PC-3 (cell line): ENCODE measurements around the gene MPPED2. TPM values are rescaled to one million over a fixed set of nuclear protein-coding genes. Genes with fewer than 3 reads are reported as not detected.

Source experiments
- ATAC-seq: fragments of 200-7000 bp; cut with Tn5 transposase; 2 replicates; pipeline ENCODE4 v1.9.1; 2020; ENCODE audit warnings: mild to moderate bottlenecking, moderate library complexity
- BruUV-seq: library from RNA; stranded (reverse); fragments of 400-500 nt; replicated peaks from 2 replicates; lab custom pipeline; 2021; lab: Mats Ljungman, UMichigan
- CTCF ChIA-PET: fragments of 300-600 bp; sonication (Branson Sonifier 250); formaldehyde crosslinking; loops from one replicate; lab custom pipeline; 2022; ENCODE audit warnings: antibody characterized with exemption; lab: Charles Lee
- POLR2A ChIA-PET: fragments of 300-600 bp; sonication (Branson Sonifier 250); formaldehyde crosslinking; loops from one replicate; lab custom pipeline; 2022; ENCODE audit warnings: antibody characterized with exemption; ENCODE audit not compliant: unreplicated experiment; lab: Charles Lee
- DNase-seq: peaks from one replicate; pipeline ENCODE4 v3.0.0-alpha.2; 2015
- H2AFZ ChIP-seq: fragments of 300-600 bp; sonication (generic); 2 replicates; pipeline ENCODE4 v1.6.0; 2016; ENCODE audit warnings: antibody characterized with exemption, low read length
- H3F3A ChIP-seq: fragments of 300-600 bp; sonication (generic); one replicate; pipeline ENCODE4 v1.6.0; 2017; ENCODE audit warnings: antibody characterized with exemption, low read length, control low read depth, mild to moderate bottlenecking; ENCODE audit not compliant: unreplicated experiment
- H3K27ac ChIP-seq: fragments of 300-600 bp; sonication (generic); 2 replicates; pipeline ENCODE4 v1.5.1; 2016; ENCODE audit warnings: mild to moderate bottlenecking, low read length
- H3K27me3 ChIP-seq: fragments of 300-600 bp; sonication (generic); 2 replicates; pipeline ENCODE4 v1.6.1; 2016; ENCODE audit warnings: low read length, mixed read lengths
- H3K36me3 ChIP-seq: fragments of 300-600 bp; sonication (generic); 2 replicates; pipeline ENCODE4 v1.6.1; 2016; ENCODE audit warnings: low read depth, mixed run types, low read length, mixed read lengths
- H3K4me1 ChIP-seq: fragments of 300-600 bp; sonication (generic); 2 replicates; pipeline ENCODE4 v1.5.1; 2016; ENCODE audit warnings: low read length; ENCODE audit not compliant: insufficient read depth
- H3K4me2 ChIP-seq: fragments of 300-600 bp; sonication (generic); 2 replicates; pipeline ENCODE4 v1.6.0; 2016; ENCODE audit warnings: low read length
- H3K4me3 ChIP-seq: fragments of 300-600 bp; sonication (generic); 2 replicates; pipeline ENCODE4 v1.5.1; 2016; ENCODE audit warnings: mild to moderate bottlenecking, low read length, mixed read lengths
- H3K79me2 ChIP-seq: fragments of 300-600 bp; sonication (generic); 2 replicates; pipeline ENCODE4 v1.6.1; 2017; ENCODE audit warnings: low read length, mixed read lengths
- H3K9ac ChIP-seq: fragments of 300-600 bp; sonication (generic); 2 replicates; pipeline ENCODE4 v1.6.0; 2016; ENCODE audit warnings: mild to moderate bottlenecking, low read length
- H3K9me2 ChIP-seq: fragments of 300-600 bp; sonication (generic); replicated peaks from 2 replicates; pipeline ENCODE4 v1.6.1; 2016; ENCODE audit warnings: mixed run types, low read length, mixed read lengths
- H3K9me3 ChIP-seq: fragments of 300-600 bp; sonication (generic); 2 replicates; pipeline ENCODE4 v1.6.1; 2016; ENCODE audit warnings: low read length, mixed read lengths
- H4K20me1 ChIP-seq: fragments of 300-600 bp; sonication (generic); 2 replicates; pipeline ENCODE4 v1.6.1; 2016; ENCODE audit warnings: low read length, mixed read lengths
- EZH2 ChIP-seq: fragments of 300-600 bp; sonication (generic); IDR thresholded peaks from one replicate; pipeline ENCODE4 v1.6.1; 2017; ENCODE audit warnings: antibody characterized with exemption, mild to moderate bottlenecking, low read length; ENCODE audit not compliant: unreplicated experiment
- EZH2phosphoT487 ChIP-seq: fragments of 300-600 bp; sonication (generic); IDR thresholded peaks from 2 replicates; pipeline ENCODE4 v1.6.1; 2018; ENCODE audit warnings: mild to moderate bottlenecking, antibody characterized with exemption, low read length, borderline replicate concordance
- intact Hi-C: fragments of 100-400 bp; cut with micrococcal nuclease; formaldehyde crosslinking; loops from 2 replicates; pipeline ENCODE4 v1.9.0; 2023
- total RNA-seq: library from RNA; depleted of rRNA; stranded (reverse); fragments of >200 nt; gene quantifications from 2 replicates; pipeline ENCODE4 v1.2.3, GENCODE V29; 2014
- TF ChIP-seq, protein P1 (sequence below): fragments of 300-600 bp; sonication (generic); conservative IDR thresholded peaks from 2 replicates; pipeline ENCODE4 v1.5.1; 2017; ENCODE audit warnings: antibody characterized with exemption, low read depth, mild to moderate bottlenecking, low read length

Gene MPPED2
- total RNA-seq, 1 experiment from 2014 or later: not detected

GRCh38 chr11:30455025-30455424, 131.1 kb downstream of the MPPED2 start:
- H3K4me3 ChIP-seq: no peak overlapping the region
- H3K36me3 ChIP-seq: no peaks in the 10 kb centered on the region
- no peaks in the 10 kb centered on the region for H3K79me2 ChIP-seq
- intact Hi-C loops: no loop called here
- no peak overlapping the region for H3K27ac ChIP-seq
- no peaks in the 10 kb centered on the region for H3K9me2 ChIP-seq
- H2AFZ ChIP-seq: no peak overlapping the region
- no peak overlapping the region for H3K4me2 ChIP-seq
- CTCF ChIA-PET: no interaction called here
- no TSS peak for BruUV-seq
- H3K4me1 ChIP-seq: no peaks in the 10 kb centered on the region
- POLR2A ChIA-PET: no interaction called here
- no peaks in the 10 kb centered on the region for H4K20me1 ChIP-seq
- H3K27me3 ChIP-seq: peaks cover 8% of the 10 kb centered on the region; the same call in 1 of the 2 replicates
- TF ChIP-seq EZH2 (no peak), EZH2phosphoT487 (no peak)
- TF ChIP-seq, protein P1, sequence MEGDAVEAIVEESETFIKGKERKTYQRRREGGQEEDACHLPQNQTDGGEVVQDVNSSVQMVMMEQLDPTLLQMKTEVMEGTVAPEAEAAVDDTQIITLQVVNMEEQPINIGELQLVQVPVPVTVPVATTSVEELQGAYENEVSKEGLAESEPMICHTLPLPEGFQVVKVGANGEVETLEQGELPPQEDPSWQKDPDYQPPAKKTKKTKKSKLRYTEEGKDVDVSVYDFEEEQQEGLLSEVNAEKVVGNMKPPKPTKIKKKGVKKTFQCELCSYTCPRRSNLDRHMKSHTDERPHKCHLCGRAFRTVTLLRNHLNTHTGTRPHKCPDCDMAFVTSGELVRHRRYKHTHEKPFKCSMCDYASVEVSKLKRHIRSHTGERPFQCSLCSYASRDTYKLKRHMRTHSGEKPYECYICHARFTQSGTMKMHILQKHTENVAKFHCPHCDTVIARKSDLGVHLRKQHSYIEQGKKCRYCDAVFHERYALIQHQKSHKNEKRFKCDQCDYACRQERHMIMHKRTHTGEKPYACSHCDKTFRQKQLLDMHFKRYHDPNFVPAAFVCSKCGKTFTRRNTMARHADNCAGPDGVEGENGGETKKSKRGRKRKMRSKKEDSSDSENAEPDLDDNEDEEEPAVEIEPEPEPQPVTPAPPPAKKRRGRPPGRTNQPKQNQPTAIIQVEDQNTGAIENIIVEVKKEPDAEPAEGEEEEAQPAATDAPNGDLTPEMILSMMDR: no peak
- no peaks in the 10 kb centered on the region for H3F3A ChIP-seq
- H3K9ac ChIP-seq: no peak overlapping the region
- DNase-seq (no peak), ATAC-seq (no peak)
- no peaks in the 10 kb centered on the region for H3K9me3 ChIP-seq

GRCh38 chr11:30454541-30454940, 131.6 kb downstream of the MPPED2 start:
- peaks cover 8% of the 10 kb centered on the region; the same call in 1 of the 2 replicates for H3K27me3 ChIP-seq
- no peak overlapping the region for H3K4me2 ChIP-seq
- H3F3A ChIP-seq: no peaks in the 10 kb centered on the region
- POLR2A ChIA-PET: no interaction called here
- H4K20me1 ChIP-seq: no peaks in the 10 kb centered on the region
- DNase-seq (no peak), ATAC-seq (no peak)
- no peaks in the 10 kb centered on the region for H3K79me2 ChIP-seq
- H3K4me1 ChIP-seq: no peaks in the 10 kb centered on the region
- H3K4me3 ChIP-seq: no peak overlapping the region
- H3K27ac ChIP-seq: no peak overlapping the region
- no peaks in the 10 kb centered on the region for H3K9me3 ChIP-seq
- BruUV-seq: no TSS peak
- intact Hi-C loops: no loop called here
- no peak overlapping the region for H3K9ac ChIP-seq
- no peak overlapping the region for H2AFZ ChIP-seq
- H3K36me3 ChIP-seq: no peaks in the 10 kb centered on the region
- TF ChIP-seq EZH2: no peak
- TF ChIP-seq, protein P1: no peak
- no peak for TF ChIP-seq EZH2phosphoT487
- CTCF ChIA-PET: no interaction called here
- no peaks in the 10 kb centered on the region for H3K9me2 ChIP-seq

DNA sequence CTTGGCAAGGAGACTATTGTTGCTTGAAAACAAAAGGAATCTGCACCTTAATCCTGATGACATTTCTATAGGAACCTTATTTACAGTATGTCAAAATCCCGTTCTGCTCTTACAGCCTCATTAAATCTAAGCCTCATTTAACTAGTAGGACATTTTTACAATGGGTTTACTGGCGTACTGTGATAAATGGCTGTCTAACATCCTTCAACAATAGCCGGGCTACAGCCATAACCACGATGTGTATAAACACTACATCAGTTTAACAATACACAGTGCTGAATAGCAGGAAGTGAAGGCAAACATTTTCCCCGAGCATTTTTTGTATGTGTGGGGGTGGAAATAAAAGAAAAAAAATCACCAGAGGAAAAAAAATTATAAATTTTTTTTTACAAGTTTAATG, 132.0 kb downstream of the MPPED2 start:
- no peaks in the 10 kb centered on the region for H3K9me3 ChIP-seq
- H3K27me3 ChIP-seq: peaks cover 8% of the 10 kb centered on the region; the same call in 1 of the 2 replicates
- ATAC-seq (no peak), DNase-seq (no peak)
- H3K4me3 ChIP-seq: no peak overlapping the region
- ChIA-PET POLR2A (no interaction called here), CTCF (no interaction called here)
- H3K9me2 ChIP-seq: no peaks in the 10 kb centered on the region
- H3K79me2 ChIP-seq: no peaks in the 10 kb centered on the region
- BruUV-seq: no TSS peak
- no peak overlapping the region for H2AFZ ChIP-seq
- no peaks in the 10 kb centered on the region for H3K4me1 ChIP-seq
- intact Hi-C loops: no loop called here
- H3K9ac ChIP-seq: no peak overlapping the region
- no peaks in the 10 kb centered on the region for H3K36me3 ChIP-seq
- TF ChIP-seq, protein P1: no peak
- TF ChIP-seq EZH2: no peak
- no peak for TF ChIP-seq EZH2phosphoT487
- no peaks in the 10 kb centered on the region for H4K20me1 ChIP-seq
- H3K4me2 ChIP-seq: no peak overlapping the region
- H3K27ac ChIP-seq: no peak overlapping the region
- H3F3A ChIP-seq: no peaks in the 10 kb centered on the region
